ENCODE results near the gene INTS1. TPM values are rescaled to one million over a fixed set of nuclear protein-coding genes. Genes with fewer than 3 reads are reported as not detected.

INTS1 gene
- total RNA-seq, 4 donors from 2014 or later: 29.8 to 65.5 (median 41.4) TPM

DNA sequence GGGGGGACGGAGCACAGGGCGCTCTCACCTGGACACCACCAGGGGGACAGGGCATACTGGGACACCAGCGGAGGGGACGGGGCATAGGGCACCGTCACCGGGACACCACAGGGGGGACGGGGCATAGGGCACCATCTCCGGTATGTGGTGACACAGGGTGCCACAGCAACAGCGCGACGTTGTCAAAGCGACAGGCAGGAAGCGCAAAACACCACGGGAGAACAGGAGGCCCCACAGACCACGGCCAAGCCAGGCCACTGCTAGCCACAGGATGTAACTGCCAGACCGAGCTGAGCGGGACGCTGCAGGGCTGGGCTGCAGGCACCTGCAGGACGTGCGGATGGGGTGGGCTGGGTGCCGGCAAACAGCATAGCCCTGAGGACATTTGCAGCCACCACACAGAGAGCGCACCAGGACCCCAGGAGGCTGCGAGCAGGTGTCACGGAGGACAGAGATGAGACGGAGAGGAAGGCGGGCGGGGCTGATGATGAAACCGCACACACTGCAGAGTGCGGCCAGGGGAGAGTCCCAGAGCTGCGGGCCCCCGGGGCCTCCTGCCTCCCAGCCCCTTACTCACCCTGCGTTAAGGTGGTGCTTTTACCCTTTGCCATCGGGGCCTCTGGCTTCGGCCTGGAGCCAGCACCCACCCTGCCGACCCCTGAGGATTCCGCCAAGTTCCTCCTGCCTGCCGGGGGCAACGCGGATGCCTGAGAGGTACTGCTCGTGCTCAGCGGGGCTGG, 62.4 kb downstream of the INTS1 start:
- Histone ChIP-seq H3K4me1 (peaks cover 0 to 5% (median 0%) of the 10 kb centered on the region in 3 donors), H3K27me3 (no peaks in the 10 kb centered on the region), H3K27ac (no peak overlapping the region), H3K4me3 (no peak overlapping the region), H3K36me3 (peaks cover 0 to 49% of the 10 kb centered on the region in 2 donors), H3K9me3 (no peaks in the 10 kb centered on the region)
- no peak for ATAC-seq
- WGBS, 2 donors (ENCODE audit: low coverage in 1 of 2): 84% methylated on average over 11 of the region's 41 CpGs; no CpG with 5 or more reads in 1 of the 2 donors
- TF ChIP-seq EP300 (IDR thresholded peaks at IDR 0.05) (no peak), POLR2A (IDR thresholded peaks at IDR 0.05) (no peak), POLR2AphosphoS5 (IDR thresholded peaks at IDR 0.05) (no peak)
- TF ChIP-seq, protein P1, sequence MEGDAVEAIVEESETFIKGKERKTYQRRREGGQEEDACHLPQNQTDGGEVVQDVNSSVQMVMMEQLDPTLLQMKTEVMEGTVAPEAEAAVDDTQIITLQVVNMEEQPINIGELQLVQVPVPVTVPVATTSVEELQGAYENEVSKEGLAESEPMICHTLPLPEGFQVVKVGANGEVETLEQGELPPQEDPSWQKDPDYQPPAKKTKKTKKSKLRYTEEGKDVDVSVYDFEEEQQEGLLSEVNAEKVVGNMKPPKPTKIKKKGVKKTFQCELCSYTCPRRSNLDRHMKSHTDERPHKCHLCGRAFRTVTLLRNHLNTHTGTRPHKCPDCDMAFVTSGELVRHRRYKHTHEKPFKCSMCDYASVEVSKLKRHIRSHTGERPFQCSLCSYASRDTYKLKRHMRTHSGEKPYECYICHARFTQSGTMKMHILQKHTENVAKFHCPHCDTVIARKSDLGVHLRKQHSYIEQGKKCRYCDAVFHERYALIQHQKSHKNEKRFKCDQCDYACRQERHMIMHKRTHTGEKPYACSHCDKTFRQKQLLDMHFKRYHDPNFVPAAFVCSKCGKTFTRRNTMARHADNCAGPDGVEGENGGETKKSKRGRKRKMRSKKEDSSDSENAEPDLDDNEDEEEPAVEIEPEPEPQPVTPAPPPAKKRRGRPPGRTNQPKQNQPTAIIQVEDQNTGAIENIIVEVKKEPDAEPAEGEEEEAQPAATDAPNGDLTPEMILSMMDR (IDR thresholded peaks at IDR 0.05): no peak

DNA sequence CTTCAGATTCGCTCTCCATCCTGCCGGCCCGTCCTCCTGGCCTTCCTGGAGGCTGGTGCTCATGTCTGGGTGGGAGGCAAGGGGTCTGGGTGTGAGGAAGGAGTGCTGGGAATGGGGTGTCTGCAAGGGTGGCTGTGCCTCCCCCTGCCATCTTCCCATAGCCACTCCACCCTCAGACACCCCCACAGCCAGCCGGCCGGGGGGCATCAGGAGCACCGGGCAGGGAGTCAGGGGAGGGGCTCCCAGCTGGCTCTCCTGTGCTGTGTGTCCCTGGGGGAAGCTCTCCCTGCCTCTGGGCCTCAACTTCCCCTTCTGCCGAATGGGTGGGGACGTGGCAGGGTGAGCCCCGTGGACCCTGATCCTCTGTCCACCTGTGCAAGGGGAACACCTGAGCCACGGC, 63.6 kb downstream of the INTS1 start:
- WGBS, 2 donors (ENCODE audit: low coverage in 1 of 2): no CpG with 5 or more reads among the region's 10 CpGs
- Histone ChIP-seq H3K36me3 (peaks cover 0 to 57% of the 10 kb centered on the region in 2 donors), H3K27ac (no peak overlapping the region), H3K27me3 (no peaks in the 10 kb centered on the region), H3K9me3 (no peaks in the 10 kb centered on the region), H3K4me1 (no peaks in the 10 kb centered on the region), H3K4me3 (no peak overlapping the region)
- no peak for ATAC-seq
- TF ChIP-seq POLR2AphosphoS5 (IDR thresholded peaks at IDR 0.05): no peak
- TF ChIP-seq EP300 (IDR thresholded peaks at IDR 0.05): no peak
- TF ChIP-seq POLR2A (IDR thresholded peaks at IDR 0.05): no peak
- TF ChIP-seq, protein P1 (IDR thresholded peaks at IDR 0.05): no peak

DNA sequence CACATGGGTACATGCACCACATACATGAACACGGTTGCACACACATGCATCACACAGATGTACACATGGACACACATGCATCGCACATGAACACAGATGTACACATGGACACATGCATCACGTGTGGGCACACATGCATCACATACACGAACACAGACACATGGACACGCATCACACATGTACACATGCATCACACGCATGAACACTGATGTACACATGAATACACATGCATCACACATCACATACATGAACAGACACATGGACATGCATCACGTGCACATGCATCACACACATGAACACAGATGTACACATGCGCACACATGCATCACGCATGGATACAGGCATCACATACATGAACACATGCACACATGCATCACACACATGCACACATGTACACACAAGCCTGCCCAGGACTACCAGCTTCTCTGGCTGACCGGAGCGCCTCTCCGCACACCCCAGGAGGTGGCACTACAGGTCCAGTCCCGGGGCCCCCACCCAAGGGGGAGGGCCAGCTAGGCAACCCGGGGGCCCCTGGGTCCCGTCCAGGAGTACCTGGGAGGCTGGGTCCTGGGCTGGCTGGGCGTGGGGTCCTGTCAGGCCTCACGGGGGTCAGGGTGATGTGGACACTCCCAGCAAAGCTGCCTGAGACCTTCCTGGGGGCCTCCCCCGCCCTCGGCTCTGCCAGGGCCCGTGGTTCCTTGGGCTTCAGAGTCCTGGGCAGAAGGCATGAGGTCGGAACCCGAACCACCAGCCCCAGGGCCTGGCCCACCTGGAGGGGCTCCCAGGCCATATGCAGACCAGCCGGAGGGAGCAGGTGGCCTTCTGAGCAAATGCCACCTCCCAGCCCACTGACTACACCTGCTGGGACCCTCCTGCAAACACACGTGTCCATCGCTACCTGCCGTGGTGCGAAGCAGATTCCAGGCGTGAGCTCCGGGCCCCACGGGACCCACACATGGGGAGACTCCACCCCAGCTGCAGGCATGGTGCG, 64.5 kb downstream of the INTS1 start:
- no peaks in the 10 kb centered on the region for H3K4me1 ChIP-seq
- H3K9me3 ChIP-seq: no peaks in the 10 kb centered on the region
- H3K27ac ChIP-seq: no peak overlapping the region
- H3K4me3 ChIP-seq: no peak overlapping the region
- no peaks in the 10 kb centered on the region for H3K27me3 ChIP-seq
- WGBS, 2 donors (ENCODE audit: low coverage in 1 of 2): 74 to 78% methylated on average over 4 to 6 of the region's 31 CpGs
- no peak for ATAC-seq
- TF ChIP-seq EP300 (IDR thresholded peaks at IDR 0.05) (no peak), POLR2A (IDR thresholded peaks at IDR 0.05) (no peak), POLR2AphosphoS5 (IDR thresholded peaks at IDR 0.05) (no peak)
- TF ChIP-seq, protein P1 (IDR thresholded peaks at IDR 0.05): peak in 2 of 4 experiments; percentile 16 to 43
- peaks cover 0 to 57% of the 10 kb centered on the region in 2 donors for H3K36me3 ChIP-seq

DNA sequence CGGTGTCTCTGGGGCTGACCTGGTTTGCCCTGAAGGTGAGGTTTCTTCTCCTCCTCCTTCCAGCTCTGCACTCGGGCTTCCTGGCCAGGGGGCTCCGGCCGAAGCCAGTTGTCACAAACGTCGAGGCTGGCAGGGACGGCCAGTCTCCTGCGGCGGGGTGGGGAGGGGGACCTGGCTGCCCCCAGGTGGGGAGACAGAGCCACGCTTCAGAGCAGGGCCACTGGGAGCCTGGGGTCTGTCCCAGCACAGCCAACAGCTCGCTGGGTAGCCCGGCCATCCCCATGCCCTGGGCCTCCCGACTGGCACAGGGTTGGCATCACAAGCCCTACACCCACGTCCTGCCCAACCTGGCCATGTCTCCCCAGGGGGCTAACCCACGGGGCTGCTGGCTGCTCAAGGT, 65.4 kb downstream of the INTS1 start:
- Histone ChIP-seq H3K36me3 (peaks cover 0 to 57% of the 10 kb centered on the region in 2 donors), H3K4me1 (no peaks in the 10 kb centered on the region), H3K4me3 (no peak overlapping the region), H3K27ac (no peak overlapping the region), H3K9me3 (no peaks in the 10 kb centered on the region), H3K27me3 (no peaks in the 10 kb centered on the region)
- TF ChIP-seq POLR2AphosphoS5 (IDR thresholded peaks at IDR 0.05) (no peak), EP300 (IDR thresholded peaks at IDR 0.05) (no peak), POLR2A (IDR thresholded peaks at IDR 0.05) (no peak)
- TF ChIP-seq, protein P1 (IDR thresholded peaks at IDR 0.05): no peak
- WGBS, 2 donors (ENCODE audit: low coverage in 1 of 2): 100% methylated on average over 1 of the region's 15 CpGs; no CpG with 5 or more reads in 1 of the 2 donors
- ATAC-seq: no peak
